ENCODE results near the gene TNS3.
A peak's percentile ranks its signal among the peaks of the same experiment; 100 is the strongest.

Gene TNS3

DNA sequence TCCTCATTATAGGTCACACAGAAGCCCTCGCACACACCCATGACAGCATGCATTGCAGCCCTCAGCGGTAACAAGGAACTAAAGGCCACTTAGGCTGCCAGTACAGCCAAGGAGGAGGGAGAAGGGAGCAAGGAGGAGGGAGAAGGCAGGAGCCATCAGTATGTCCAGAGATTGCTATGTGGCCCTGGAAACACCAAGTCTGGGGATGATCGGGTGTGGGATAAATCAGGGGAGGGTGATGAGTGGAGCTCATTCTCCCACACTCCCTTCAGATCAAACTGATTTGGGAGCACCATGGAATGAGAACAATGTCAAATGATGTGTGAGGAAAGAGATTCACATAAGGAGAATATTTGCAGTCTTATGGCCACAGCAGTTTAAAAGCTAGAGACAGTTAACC lies 350.9 kb downstream of the TNS3 start:
- no peak for TF ChIP-seq SPI1 (IDR thresholded peaks at IDR 0.05; ENCODE audit: borderline replicate concordance, low read depth)
- no peak for TF ChIP-seq GABPA (IDR thresholded peaks at IDR 0.05; ENCODE audit: low read depth)
- TF ChIP-seq, protein P1, sequence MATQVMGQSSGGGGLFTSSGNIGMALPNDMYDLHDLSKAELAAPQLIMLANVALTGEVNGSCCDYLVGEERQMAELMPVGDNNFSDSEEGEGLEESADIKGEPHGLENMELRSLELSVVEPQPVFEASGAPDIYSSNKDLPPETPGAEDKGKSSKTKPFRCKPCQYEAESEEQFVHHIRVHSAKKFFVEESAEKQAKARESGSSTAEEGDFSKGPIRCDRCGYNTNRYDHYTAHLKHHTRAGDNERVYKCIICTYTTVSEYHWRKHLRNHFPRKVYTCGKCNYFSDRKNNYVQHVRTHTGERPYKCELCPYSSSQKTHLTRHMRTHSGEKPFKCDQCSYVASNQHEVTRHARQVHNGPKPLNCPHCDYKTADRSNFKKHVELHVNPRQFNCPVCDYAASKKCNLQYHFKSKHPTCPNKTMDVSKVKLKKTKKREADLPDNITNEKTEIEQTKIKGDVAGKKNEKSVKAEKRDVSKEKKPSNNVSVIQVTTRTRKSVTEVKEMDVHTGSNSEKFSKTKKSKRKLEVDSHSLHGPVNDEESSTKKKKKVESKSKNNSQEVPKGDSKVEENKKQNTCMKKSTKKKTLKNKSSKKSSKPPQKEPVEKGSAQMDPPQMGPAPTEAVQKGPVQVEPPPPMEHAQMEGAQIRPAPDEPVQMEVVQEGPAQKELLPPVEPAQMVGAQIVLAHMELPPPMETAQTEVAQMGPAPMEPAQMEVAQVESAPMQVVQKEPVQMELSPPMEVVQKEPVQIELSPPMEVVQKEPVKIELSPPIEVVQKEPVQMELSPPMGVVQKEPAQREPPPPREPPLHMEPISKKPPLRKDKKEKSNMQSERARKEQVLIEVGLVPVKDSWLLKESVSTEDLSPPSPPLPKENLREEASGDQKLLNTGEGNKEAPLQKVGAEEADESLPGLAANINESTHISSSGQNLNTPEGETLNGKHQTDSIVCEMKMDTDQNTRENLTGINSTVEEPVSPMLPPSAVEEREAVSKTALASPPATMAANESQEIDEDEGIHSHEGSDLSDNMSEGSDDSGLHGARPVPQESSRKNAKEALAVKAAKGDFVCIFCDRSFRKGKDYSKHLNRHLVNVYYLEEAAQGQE (IDR thresholded peaks at IDR 0.05; ENCODE audit: insufficient replicate concordance, low read depth): no peak
- TF ChIP-seq, protein P2, sequence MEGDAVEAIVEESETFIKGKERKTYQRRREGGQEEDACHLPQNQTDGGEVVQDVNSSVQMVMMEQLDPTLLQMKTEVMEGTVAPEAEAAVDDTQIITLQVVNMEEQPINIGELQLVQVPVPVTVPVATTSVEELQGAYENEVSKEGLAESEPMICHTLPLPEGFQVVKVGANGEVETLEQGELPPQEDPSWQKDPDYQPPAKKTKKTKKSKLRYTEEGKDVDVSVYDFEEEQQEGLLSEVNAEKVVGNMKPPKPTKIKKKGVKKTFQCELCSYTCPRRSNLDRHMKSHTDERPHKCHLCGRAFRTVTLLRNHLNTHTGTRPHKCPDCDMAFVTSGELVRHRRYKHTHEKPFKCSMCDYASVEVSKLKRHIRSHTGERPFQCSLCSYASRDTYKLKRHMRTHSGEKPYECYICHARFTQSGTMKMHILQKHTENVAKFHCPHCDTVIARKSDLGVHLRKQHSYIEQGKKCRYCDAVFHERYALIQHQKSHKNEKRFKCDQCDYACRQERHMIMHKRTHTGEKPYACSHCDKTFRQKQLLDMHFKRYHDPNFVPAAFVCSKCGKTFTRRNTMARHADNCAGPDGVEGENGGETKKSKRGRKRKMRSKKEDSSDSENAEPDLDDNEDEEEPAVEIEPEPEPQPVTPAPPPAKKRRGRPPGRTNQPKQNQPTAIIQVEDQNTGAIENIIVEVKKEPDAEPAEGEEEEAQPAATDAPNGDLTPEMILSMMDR (IDR thresholded peaks at IDR 0.05; ENCODE audit: insufficient read depth, low read length): no peak
- TF ChIP-seq POLR2AphosphoS5 (IDR thresholded peaks at IDR 0.05; ENCODE audit: low read depth): no peak
- H3K27me3 ChIP-seq (ENCODE audit: insufficient read depth, poor library complexity, severe bottlenecking): no peaks in the 10 kb centered on the region
- H3K27ac ChIP-seq (replicated peaks): no peak overlapping the region
- no peak overlapping the region for H3K4me3 ChIP-seq (replicated peaks; ENCODE audit: insufficient read depth, low read length)
- DNase-seq (ENCODE audit: low read depth in 1 of 2, low spot score in 1 of 2): no peak

DNA sequence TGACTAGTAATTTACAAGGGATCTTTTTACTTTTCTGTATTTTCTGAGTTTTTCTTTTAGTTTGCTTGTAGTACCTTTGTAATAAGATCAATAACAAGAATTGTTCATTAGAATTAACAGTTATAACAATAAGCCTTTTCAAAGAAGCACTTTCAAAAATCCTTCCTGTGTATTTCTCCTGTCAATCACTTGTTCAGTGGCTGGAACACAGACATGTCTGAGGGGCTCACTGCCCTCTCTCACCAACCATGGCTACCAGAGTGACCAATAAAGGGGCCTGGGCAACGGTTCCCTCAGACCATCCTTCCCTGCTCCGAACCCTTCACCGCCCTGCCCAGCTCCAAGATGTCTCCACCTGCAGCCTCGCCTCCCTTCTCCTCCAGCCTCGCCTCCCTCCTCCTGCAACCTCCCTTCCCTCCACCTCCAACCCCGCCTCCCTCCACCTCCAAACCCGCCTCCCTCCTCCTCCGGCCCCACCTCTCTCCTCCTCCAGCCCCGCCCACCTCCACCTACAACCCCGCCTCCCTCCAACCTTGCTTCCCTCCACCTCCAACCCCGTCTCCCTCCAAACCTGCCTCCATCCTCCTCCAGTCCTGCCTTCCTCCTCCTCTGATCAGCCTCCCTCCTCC lies 353.4 kb downstream of the TNS3 start:
- no peak overlapping the region for H3K4me3 ChIP-seq (replicated peaks; ENCODE audit: insufficient read depth, low read length)
- no peak for DNase-seq (ENCODE audit: low read depth in 1 of 2, low spot score in 1 of 2)
- no peak for TF ChIP-seq SPI1 (IDR thresholded peaks at IDR 0.05; ENCODE audit: borderline replicate concordance, low read depth)
- TF ChIP-seq GABPA (IDR thresholded peaks at IDR 0.05; ENCODE audit: low read depth): no peak
- TF ChIP-seq, protein P1 (IDR thresholded peaks at IDR 0.05; ENCODE audit: insufficient replicate concordance, low read depth): no peak
- TF ChIP-seq, protein P2 (IDR thresholded peaks at IDR 0.05; ENCODE audit: insufficient read depth, low read length): no peak
- TF ChIP-seq POLR2AphosphoS5 (IDR thresholded peaks at IDR 0.05; ENCODE audit: low read depth): no peak
- no peaks in the 10 kb centered on the region for H3K27me3 ChIP-seq (ENCODE audit: insufficient read depth, poor library complexity, severe bottlenecking)
- H3K27ac ChIP-seq (replicated peaks): no peak overlapping the region

DNA sequence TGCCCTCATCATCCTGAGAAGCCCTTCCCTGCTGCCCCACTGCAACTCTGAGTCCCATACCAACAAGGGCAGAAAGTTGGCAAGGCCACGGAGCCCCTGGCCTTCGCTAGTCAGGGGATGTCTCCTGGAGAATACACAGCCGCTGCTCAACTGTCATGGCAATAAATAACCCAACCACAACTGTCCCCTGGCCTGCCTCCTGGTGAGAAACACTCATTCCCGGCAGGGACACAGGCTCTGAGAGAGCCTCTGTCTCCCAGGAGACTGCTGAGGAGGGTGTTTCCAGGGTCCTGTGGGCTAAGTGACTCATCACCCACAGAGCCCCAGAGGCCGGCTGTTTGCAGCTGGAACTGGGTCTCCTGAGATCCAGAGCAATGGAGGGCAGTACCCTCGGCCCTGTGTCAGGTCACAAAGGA lies 354.1 kb downstream of the TNS3 start:
- Histone ChIP-seq H3K27me3 (ENCODE audit: insufficient read depth, poor library complexity, severe bottlenecking) (no peaks in the 10 kb centered on the region), H3K4me3 (replicated peaks; ENCODE audit: insufficient read depth, low read length) (no peak overlapping the region), H3K27ac (replicated peaks) (no peak overlapping the region)
- no peak for TF ChIP-seq SPI1 (IDR thresholded peaks at IDR 0.05; ENCODE audit: borderline replicate concordance, low read depth)
- DNase-seq (ENCODE audit: low read depth in 1 of 2, low spot score in 1 of 2): peak in 1 of 2 experiments; percentile 18

DNA sequence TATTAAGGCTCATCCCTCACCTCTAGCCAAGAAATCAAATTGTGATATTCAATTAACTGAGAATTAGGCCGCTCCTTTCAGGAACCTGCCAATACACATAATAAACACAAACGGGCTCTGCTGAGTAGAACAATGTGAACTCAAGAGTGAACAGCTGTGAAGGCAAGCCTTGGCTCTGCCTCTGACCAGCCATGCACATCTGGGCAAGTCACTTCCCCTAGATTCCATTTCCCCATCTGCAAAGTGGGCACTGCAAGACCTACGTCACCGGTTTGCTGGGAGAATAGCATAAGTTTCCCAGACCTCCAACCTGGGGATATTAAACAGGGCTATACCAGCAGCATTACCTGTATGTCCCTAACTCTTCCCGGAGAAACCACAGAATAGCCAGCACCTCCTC lies 355.2 kb downstream of the TNS3 start:
- TF ChIP-seq, protein P1 (IDR thresholded peaks at IDR 0.05; ENCODE audit: insufficient replicate concordance, low read depth): no peak
- TF ChIP-seq SPI1 (IDR thresholded peaks at IDR 0.05; ENCODE audit: borderline replicate concordance, low read depth) (no peak), POLR2AphosphoS5 (IDR thresholded peaks at IDR 0.05; ENCODE audit: low read depth) (no peak), GABPA (IDR thresholded peaks at IDR 0.05; ENCODE audit: low read depth) (no peak)
- TF ChIP-seq, protein P2 (IDR thresholded peaks at IDR 0.05; ENCODE audit: insufficient read depth, low read length): no peak
- no peak for DNase-seq (ENCODE audit: low read depth in 1 of 2, low spot score in 1 of 2)
- no peaks in the 10 kb centered on the region for H3K27me3 ChIP-seq (ENCODE audit: insufficient read depth, poor library complexity, severe bottlenecking)
- no peak overlapping the region for H3K27ac ChIP-seq (replicated peaks)
- H3K4me3 ChIP-seq (replicated peaks; ENCODE audit: insufficient read depth, low read length): no peak overlapping the region

All from HL-60 (cell line).